GM12891 (cell line): Measurements from ENCODE around the gene ZNRD2.
A peak's percentile ranks its signal among the peaks of the same experiment; 100 is the strongest.

Source experiments
- DNase-seq: peaks from one replicate; pipeline ENCODE4 v3.0.0; 2011; ENCODE audit warnings: low spot score; ENCODE audit not compliant: insufficient read length
- FAIRE-seq: peaks from 2 replicates; lab custom pipeline; 2011; peaks lifted over from hg19 to GRCh38; lab: Jason Lieb, UNC
- PAX5 ChIP-seq: IDR thresholded peaks from 2 replicates; pipeline ENCODE4 v1.6.1; 2011; ENCODE audit warnings: low read length, moderate library complexity, mild to moderate bottlenecking; ENCODE audit not compliant: insufficient read depth, severe bottlenecking
- POLR2A ChIP-seq: IDR thresholded peaks from 2 replicates; pipeline ENCODE4 v1.6.1; 2011; ENCODE audit warnings: low read depth, low read length, control low read depth
- POLR2AphosphoS5 ChIP-seq: IDR thresholded peaks from 2 replicates; pipeline ENCODE4 v1.6.1; 2011; ENCODE audit warnings: low read depth, low read length, control low read depth
- POU2F2 ChIP-seq: IDR thresholded peaks from 2 replicates; pipeline ENCODE4 v1.6.1; 2011; ENCODE audit warnings: low read depth, mild to moderate bottlenecking, control low read depth, low read length, moderate library complexity
- SPI1 ChIP-seq: IDR thresholded peaks from 2 replicates; pipeline ENCODE4 v1.6.1; 2011; ENCODE audit warnings: low read depth, low read length, control low read depth
- TAF1 ChIP-seq: IDR thresholded peaks from 2 replicates; pipeline ENCODE4 v1.6.1; 2011; ENCODE audit warnings: low read depth, low read length, control low read depth

ZNRD2 gene

GRCh38 chr11:65554842-65555430 lies 15.3 kb upstream of the ZNRD2 start:
- DNase-seq (no peak), FAIRE-seq (no peak)
- TF ChIP-seq TAF1 = no peak
- TF ChIP-seq POU2F2 = no peak
- TF ChIP-seq POLR2A = no peak
- TF ChIP-seq POLR2AphosphoS5 = no peak
- TF ChIP-seq PAX5 = no peak
- no peak for TF ChIP-seq SPI1

- TF ChIP-seq POU2F2 = no peak
- TF ChIP-seq PAX5 = no peak
- no peak for TF ChIP-seq POLR2A
- TF ChIP-seq POLR2AphosphoS5 = no peak
- TF ChIP-seq TAF1 = no peak
- FAIRE-seq (no peak), DNase-seq (no peak)
These were observed 14.5 kb upstream of the ZNRD2 start for GRCh38 chr11:65555693-65556231.

GRCh38 chr11:65556470-65557279 lies 13.6 kb upstream of the ZNRD2 start:
- TF ChIP-seq PAX5 = no peak
- TF ChIP-seq POLR2AphosphoS5 = no peak
- TF ChIP-seq SPI1 = no peak
- no peak for TF ChIP-seq TAF1
- no peak for TF ChIP-seq POU2F2
- no peak for TF ChIP-seq POLR2A
- DNase-seq (no peak), FAIRE-seq (no peak)

- FAIRE-seq = no peak
- no peak for DNase-seq
- TF ChIP-seq TAF1 (no peak), SPI1 (no peak)
These were observed 12.8 kb upstream of the ZNRD2 start for GRCh38 chr11:65557280-65558001.

- DNase-seq (peak; percentile 70), FAIRE-seq (no peak)
- TF ChIP-seq POU2F2 (no peak), POLR2AphosphoS5 (no peak), POLR2A (no peak)
These were observed 12.0 kb upstream of the ZNRD2 start, which contains the start of gene LTBP3 for GRCh38 chr11:65558002-65558929. Gene LTBP3, minus strand, starts transcription at chr11:65558359. Its CDS starts 400 bp downstream, at chr11:65557959.

GRCh38 chr11:65558930-65559509 lies 11.3 kb upstream of the ZNRD2 start:
- TF ChIP-seq SPI1 (no peak), POLR2AphosphoS5 (no peak), POU2F2 (no peak), TAF1 (no peak), PAX5 (no peak), POLR2A (no peak)
- no peak for DNase-seq
- FAIRE-seq = no peak

- FAIRE-seq (no peak), DNase-seq (no peak)
- TF ChIP-seq PAX5 = no peak
- no peak for TF ChIP-seq POLR2A
- TF ChIP-seq POU2F2 = no peak
- TF ChIP-seq TAF1 = no peak
- no peak for TF ChIP-seq POLR2AphosphoS5
- TF ChIP-seq SPI1 = no peak
These were observed 10.7 kb upstream of the ZNRD2 start for GRCh38 chr11:65559535-65559934.

GRCh38 chr11:65559951-65560537 lies 10.2 kb upstream of the ZNRD2 start:
- no peak for TF ChIP-seq POLR2AphosphoS5
- TF ChIP-seq PAX5 = no peak
- TF ChIP-seq POU2F2 = no peak
- TF ChIP-seq POLR2A = no peak
- no peak for TF ChIP-seq TAF1
- TF ChIP-seq SPI1 = no peak
- DNase-seq (no peak), FAIRE-seq (no peak)
